ENCODE data around the gene ACTL7B.
"Not testable (repeated sequence)": the region's sequence is repeated elsewhere in the genome, so short reads cannot be mapped to it uniquely, and the experiment has no call there.

Gene ACTL7B

DNA sequence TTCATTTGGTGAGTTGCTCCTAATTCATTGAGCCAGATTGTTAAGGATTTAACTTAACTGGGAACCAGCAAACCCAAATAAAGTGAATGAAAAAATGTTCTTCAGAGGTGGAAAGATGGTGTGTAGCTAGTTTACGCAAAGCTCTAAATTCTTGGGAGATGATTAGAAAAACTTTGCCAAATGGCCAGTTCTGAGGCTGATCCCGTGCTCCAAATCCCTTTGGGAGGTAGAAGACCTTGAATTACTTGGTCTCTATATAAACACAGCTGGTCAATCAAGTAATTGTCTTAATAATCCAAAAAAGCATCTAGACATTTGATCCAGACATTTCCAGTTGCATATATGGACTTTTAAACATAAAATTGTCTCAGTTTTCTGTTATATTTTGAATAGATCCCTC lies 11.4 kb downstream of the ACTL7B start:
- no peak for DNase-seq (ENCODE audit: low read depth)

DNA sequence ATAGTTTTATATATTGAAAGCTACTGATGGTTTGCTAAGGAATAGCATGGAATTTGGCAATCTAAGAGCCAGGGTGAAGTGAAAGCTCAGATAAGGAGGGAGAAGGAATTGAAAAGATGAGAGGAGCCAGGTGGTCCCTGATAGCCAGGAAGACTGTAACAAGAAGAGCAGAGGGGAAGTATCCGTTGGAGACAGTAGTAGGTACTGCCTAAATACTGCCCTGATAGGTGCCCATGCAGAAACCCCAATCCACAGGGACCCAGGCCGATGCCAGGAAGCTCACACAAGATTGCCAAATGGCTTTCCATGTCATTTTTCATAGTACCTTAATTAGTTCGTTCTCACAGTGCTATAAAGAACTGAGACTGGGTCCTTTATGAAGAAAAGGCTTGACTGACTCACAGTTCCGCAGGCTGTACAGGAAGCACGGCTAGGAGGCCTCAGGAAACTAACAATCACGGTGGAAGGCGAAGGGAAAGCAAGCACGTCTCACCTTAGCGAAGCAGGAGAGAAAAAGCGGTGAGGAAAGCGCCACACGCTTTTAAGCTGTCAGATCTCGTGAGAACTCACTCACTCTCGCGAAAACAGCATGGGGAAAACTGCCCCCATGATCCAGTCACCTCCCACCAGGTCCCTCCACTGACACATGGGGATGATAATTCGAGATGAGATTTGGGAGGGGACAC lies 13.0 kb downstream of the ACTL7B start:
- no peak for DNase-seq (ENCODE audit: low read depth)

DNA sequence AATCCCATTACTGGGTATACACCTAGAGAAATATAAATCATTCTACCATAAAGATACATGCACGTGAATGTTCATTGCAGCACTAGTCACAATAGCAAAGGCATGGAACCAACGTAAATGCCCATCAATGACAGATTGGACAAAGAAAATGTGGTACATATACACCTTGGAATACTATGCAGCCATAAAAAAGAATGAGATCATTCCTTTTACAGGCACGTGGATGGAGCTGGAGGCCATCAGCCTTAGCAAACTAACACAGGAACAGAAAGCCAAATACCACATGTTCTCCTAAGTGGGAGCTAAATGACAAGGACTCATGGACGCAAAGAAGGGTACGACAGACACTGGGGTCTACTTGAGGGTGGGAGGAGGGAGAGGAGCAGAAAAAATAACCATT lies 16.2 kb downstream of the ACTL7B start:
- not testable (repeated sequence) for DNase-seq (ENCODE audit: low read depth)

DNA sequence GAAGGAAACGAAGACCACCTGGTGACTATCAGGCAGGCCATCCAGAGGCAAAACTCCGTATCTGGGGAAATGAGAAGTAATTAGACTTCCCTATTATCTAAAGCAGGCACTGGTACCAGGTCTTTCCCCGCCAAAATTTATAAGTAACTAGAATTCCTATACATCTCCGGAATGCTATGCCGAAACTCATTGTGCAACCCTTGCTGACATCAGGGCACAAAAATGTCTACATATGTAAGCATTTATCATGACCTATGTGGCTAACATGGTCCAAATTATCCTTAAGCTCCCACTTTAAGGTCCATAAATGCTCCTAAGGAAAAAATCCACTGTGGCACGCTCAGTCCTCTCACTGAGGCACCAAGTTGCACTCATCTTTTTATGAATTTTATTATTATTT lies 17.8 kb downstream of the ACTL7B start:
- DNase-seq (ENCODE audit: low read depth): no peak

DNA sequence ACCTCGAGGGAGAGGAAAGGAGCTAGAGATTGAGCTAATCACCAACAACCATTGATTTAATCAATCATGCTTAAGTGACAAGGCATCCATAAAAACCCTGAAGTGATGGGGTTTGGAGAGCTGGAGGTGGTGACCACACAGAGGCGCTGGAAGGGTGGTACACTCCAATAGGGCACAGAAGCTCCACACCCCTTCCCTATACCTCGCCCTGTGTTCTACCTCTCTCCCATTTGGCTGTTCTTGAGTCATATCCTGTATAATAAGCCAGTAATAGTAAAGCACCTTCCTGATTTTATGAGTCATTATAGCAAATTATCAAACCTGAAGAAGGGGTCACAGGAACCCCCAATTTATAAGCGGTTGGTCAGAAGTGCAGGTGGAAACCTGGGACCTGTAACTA lies 18.3 kb downstream of the ACTL7B start:
- no peak for DNase-seq (ENCODE audit: low read depth)

DNA sequence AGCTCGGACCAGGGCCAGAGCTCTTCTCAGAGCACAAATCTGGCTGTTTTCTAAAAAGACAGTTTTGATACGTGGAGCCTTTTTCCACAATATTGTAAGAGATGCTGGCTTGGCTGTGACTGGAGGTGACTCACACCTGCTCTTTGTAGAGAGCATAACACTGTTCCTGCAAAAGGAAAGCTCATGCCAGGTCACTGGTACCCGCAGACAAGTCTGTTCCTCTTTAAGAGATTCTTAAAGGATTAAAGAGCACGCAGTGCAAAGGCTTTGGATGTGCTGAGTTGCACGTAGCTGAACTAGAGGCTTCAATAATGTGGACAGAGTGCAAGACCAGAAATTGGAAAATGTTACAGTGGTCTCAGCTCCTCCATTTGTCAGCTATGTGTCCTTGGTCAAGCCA lies 19.0 kb downstream of the ACTL7B start:
- DNase-seq (ENCODE audit: low read depth): no peak

DNA sequence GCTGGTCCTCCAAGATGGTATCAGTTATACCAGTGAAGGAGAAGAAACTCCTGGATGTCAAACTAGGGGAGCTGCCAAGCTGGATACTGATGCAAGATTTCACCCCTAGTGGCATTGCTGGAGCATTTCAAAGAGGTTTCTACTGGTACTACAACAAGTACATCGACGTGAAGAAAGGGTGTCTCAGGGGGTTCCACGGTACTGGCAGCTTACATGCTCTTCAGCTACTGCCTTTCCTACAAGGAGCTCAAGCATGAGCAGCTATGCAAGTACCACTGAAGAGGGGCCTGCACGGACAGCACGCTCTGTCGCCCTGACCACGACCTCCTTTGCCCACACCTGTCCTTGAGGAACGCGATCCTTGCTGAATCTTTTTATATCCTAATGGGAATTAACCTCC lies 19.5 kb downstream of the ACTL7B start:
- DNase-seq (ENCODE audit: low read depth): no peak

DNA sequence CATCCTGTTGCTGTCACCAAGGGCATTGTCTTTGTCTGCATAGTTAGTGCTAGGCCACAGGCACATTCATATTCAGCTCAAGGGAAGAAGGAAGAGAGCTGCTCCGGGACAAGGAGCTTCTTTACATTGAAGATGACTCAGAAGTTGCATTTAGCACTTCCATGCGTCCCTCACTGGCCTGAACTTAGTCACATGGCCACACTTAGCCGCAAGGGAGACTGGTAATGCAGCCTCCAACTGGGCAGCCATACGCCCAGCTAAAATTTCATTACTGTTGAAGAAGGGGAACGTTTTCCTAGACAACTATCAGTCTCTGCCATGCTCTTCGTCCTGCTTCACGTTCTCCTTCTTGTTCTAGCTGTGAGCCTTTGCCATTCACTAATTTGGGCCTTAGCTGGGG lies 20.0 kb downstream of the ACTL7B start:
- no peak for DNase-seq (ENCODE audit: low read depth)

DNA sequence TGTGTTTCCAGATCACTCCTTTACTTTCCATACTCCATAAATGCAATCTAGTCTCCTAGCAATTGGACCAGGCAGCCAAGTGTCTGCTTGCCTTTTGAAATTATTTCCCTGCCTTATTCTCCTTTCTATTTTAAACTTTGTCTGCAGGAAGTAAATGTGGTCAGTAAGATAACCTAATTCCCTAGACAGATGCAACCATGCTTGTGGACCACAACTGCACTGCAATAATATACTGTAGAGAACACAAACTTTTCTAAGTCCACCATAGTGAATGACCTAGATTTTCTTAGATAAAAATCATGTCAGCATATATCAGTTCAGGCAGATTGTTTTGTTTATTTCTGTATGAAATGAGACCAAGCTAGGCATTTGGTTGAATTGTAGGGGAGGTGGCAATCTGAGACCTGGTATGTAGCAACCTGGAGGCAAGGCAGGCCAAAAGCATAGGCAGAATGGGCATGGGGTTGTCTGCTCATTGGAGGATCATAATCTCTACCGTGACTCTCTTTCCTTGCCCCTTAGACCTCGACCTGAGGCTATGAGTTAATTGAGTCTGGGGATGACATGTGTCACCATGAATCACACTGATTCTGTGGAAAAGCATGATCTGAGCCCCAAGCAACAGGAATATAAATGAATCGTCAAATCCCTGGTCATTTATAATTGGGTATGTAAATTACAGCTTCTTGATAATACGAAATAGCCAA lies 20.7 kb downstream of the ACTL7B start:
- DNase-seq (ENCODE audit: low read depth): no peak

DNA sequence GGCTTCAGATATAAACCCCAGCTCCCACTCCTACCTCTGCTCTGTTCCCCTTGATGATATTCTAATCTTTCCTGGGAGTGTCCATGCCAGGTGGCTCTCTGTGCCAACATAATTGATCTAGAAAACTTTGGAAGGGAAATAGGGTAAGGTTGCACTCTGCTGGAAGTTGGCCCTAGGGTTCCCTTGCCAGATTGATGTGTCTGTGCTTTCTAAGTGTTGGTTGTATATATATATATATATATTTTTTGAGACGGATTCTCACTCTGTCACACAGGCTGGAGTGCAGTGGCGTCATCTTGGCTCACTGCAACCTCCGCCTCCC lies 23.6 kb downstream of the ACTL7B start:
- DNase-seq (ENCODE audit: low read depth): no peak

DNA sequence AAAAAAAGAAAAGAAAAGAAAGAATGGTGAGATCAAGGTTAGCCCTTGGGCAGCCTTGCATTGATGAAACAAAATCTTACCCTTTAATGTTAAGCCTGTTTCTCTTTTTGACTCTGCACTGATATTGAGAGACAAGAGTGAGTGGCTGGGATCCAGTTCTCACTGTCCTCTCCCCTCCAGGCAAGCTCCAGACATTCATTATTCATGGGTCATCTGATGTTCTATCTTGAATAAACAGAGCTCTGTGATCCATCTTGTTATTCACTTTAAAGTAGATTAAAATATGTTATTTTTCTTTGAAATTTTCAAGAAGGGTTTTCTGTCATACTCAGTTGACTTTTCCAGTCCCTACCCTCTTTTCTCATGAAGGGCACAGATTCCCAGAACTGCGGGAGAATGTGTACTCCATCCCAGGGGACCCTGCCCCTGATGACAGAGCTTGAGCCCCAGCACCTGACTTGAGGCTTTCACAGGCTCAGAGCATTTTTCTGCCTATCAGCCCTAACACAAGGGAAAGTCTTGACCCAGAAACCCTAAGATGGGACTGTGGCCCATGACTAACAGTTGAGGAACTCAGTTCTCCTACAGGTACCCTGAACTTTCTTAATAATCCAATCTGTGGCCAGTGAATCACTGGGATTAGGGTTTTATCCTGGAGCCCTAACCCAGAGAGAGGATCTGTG lies 24.1 kb downstream of the ACTL7B start:
- DNase-seq (ENCODE audit: low read depth): no peak

DNA sequence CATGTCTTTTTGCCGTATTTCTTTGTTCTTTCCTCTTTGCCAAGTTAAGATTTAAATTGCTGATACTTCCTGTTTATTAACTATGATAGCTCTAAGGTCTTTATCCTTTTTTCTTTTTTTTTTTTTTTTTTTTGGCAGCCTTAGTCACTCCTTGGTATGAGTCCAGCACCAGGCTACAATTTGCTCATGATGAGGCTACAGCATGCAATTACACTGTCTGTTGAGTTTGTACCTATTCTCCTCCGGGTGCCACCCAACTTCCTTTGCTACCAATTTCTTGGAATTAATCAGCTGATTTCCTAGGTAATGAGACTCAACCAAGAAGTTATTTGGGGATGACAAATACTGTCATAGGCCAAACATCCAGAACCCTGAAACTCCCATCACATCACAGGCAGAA lies 25.5 kb downstream of the ACTL7B start:
- DNase-seq (ENCODE audit: low read depth): no peak

DNA sequence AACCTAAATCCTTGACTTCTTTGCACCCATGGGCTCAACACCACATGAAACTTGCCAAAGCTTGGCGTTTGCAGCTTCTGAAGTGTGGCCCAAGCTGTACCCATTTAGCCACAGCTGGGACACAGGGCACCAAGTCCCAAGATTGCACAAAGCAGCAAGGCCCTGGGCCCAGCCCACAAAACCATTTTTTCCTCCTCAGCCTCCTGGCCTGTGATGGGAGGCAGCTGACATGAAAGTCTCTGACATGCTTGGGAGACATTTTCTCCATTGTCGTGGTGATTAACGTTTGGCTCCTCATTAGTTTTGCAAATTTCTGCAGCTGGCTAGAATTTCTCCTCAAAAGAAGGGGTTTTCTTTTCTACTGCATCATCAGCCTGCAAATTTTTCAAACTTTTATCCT lies 32.0 kb downstream of the ACTL7B start:
- DNase-seq (ENCODE audit: low read depth): no peak

DNA sequence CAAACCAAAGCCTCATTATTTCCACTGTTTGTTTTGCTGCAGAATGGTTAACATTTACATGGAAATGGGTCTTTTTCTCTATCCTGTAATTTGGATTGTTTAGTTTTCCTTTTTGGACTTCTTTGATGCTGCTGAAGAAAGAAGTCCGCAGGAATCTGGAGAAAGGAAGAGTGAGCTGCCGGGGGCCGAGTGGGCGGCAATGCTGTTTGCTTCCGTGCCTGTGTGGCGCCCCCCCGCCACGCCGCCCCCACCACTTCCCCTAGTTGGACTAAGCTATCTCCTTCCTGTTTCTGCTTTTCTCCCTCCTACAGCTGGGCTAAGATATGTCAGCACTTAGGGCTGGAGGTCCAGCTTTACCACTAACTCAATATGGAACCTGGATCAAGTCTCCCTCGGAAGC lies 39.7 kb downstream of the ACTL7B start:
- no peak for DNase-seq (ENCODE audit: low read depth)

DNA sequence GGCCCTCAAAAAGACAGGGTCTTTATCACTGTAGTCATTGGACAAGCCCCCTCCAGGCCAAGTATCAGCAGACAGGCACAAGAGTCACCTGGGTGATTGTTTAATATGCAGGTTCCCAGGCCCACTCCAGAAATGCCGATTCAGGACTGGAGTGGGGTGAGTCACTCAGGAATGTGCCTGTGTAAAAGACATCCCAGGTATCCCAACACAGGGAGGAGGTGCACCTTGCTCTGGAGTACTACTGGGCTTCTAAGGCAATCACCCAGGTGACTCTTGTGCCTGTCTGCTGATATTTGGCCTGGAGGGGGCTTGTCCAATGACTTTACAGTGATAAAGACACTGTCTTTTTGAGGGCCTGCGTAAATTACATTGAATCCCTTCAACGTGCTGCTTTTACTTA lies 40.6 kb downstream of the ACTL7B start:
- DNase-seq (ENCODE audit: low read depth): no peak

DNA sequence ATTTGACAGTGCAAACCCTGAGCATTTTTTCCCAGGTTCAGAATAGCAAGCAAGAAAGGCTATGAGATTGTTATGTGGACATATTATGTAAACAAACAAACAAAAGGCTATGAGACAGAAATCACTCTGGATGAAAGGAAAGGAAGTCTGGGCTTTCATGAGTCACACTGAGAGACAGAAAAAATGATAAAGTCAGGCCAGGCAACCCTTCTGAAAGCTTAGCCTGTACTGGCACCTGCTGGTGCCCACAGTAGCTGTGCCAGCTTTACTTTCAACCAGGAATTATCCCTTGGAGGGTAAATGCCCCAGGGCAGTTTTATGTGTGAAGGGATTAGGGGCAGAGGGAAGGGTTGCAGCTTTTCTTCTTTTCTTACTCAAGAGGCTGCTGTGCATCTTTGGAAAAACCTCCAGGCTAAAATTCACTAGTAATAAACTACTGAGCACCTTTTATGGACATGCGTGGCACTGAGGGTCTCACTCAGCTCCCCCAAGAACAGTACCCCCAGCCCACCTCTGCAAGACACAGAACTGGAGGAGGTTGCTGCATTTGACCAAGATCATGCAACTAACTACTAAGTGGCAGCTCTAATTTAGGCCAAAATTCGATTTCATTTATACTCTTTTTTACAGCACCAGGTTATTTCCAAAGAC lies 41.7 kb downstream of the ACTL7B start:
- DNase-seq (ENCODE audit: low read depth): peak; percentile 22

DNA sequence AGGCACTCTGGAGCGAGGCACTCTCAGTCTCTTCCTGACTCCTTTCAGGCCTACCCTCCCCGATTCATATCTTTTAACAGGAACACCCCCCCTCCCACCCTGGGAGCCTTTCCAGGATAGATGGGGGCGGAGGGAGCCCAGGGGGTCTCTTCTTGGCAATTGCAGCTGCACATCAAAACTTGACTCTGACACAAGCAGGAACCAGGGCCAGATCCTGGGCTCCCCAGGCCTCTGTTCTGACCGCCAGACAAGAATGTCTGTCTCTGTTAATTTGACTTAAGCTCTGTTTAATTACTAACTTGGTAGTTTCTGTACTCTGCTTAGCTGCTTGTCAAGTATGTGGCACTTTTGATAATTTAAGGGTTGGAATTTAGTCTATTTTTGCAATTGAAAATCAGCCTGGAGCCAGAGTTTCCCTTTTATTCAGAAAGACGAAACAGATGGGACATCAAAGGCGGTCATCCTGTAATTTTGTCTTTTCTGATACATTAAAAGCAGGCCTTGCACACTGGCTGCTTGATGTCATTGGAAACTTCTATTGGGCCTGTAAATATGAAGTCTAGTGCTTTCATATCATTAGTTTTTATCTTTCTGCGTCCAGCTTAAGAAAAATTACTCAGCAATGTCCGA lies 43.3 kb downstream of the ACTL7B start:
- no peak for DNase-seq (ENCODE audit: low read depth)

DNA sequence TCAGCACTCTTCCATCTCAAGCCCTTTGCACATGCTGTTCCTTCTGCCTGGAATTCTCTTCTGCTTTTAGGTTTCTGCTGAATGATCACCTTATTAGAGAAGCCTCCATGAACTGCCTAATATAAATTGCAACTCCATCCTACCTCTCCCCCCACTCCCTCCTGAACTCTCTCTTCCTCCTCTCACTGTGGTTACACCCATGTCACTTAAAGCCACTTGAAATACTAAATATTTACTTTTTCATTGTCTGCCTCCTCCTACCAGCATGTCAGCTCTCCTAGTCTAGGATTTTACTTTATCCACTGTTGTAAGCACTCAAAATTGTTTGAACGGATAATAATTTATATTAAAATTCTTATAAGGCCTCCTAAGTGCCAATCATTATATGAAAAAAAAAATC lies 43.8 kb downstream of the ACTL7B start:
- DNase-seq (ENCODE audit: low read depth): no peak

DNA sequence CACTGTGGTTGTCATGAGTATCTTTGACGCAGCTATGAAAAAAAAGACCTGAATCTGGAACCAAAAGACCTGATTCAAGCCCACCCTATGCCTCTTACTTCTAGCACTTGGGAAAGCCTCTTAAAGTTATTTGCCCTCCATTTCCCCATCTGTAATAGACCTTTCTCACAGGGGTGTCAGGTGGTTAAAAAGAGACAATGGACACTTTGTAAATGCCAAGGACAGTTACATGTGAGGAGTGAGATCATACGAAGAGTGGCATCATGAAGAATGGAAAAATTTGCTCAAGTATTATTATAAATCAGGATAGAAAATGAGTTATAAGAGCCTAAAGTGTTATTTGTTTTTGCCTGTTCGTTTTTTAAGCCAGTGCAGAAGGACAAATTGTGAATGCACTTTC lies 46.5 kb downstream of the ACTL7B start:
- no peak for DNase-seq (ENCODE audit: low read depth)

Measured in GM04503 (cell line).